ENCODE data around the gene EXOC4.

DNA sequence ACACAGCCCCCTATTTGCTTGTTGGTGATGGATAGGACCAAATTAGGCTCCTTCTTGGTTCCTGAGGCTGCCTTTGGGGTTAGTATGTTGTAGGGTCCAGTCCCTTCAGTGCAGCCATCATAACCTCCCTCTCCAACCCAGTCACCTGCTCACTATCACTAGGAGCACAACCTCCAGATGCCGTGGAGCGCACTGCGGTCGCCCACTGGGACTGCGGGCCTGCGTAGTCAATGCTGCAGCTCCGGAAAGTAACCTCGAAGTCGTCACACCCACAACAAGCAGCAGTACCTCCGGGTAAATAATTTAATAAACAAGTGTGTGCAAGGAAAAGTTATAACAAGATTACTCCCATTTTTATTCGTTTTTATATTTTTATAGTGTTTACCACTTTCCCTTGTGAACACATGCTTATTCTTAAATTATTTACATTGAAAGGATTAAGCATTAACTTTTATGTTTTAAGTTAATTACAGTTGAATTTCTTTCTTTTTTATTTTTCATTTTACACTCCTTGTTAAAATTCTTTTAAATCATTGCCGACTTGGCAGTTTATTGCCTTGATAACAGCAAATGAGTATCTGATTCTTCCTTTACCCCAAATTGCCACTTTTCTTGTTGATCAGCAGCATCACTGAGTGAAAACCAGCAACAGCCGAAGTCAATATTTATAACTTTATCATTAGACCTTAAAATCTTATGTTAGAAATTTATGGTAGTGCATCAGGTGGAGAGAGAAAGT lies 474.8 kb downstream of the EXOC4 start:
- TF ChIP-seq CTCF (IDR thresholded peaks at IDR 0.05), result no peak
- no peak for TF ChIP-seq POLR2A (IDR thresholded peaks at IDR 0.05)
- TF ChIP-seq POLR2AphosphoS5 (IDR thresholded peaks at IDR 0.05), result no peak
